ENCODE results near the gene BIK. TPM values are rescaled to one million over a fixed set of nuclear protein-coding genes. Genes with fewer than 3 reads are reported as not detected.

BIK gene
- total RNA-seq, 1 donor from 2014 or later, result not detected

GRCh38 chr22:43106302-43106701 lies 4.2 kb upstream of the BIK start:
- peaks cover 18% of the 10 kb centered on the region for H3K4me1 ChIP-seq
- TF ChIP-seq CTCF (IDR thresholded peaks at IDR 0.05) (no peak), POLR2A (IDR thresholded peaks at IDR 0.05) (no peak), POLR2AphosphoS5 (IDR thresholded peaks at IDR 0.05; ENCODE audit: insufficient read depth in 1 of 2, low read depth in 1 of 2) (no peak)
- no peak for DNase-seq (ENCODE audit: extremely low spot score in 2 of 2)
- intact Hi-C loops (cut with DNase I), result no loop called here
- H3K36me3 ChIP-seq, result no peaks in the 10 kb centered on the region
- no peaks in the 10 kb centered on the region for H3K27me3 ChIP-seq
- no peaks in the 10 kb centered on the region for H3K9me3 ChIP-seq
- H3K4me3 ChIP-seq, result no peak overlapping the region
- H3K27ac ChIP-seq, result no peak overlapping the region

- peaks cover 26% of the 10 kb centered on the region for H3K4me1 ChIP-seq
- TF ChIP-seq POLR2AphosphoS5 (IDR thresholded peaks at IDR 0.05; ENCODE audit: insufficient read depth in 1 of 2, low read depth in 1 of 2) (no peak), POLR2A (IDR thresholded peaks at IDR 0.05) (no peak), CTCF (IDR thresholded peaks at IDR 0.05) (no peak)
- no peak overlapping the region for H3K4me3 ChIP-seq
- intact Hi-C loops (cut with DNase I), result no loop called here
- no peaks in the 10 kb centered on the region for H3K27me3 ChIP-seq
- H3K9me3 ChIP-seq, result no peaks in the 10 kb centered on the region
- DNase-seq (ENCODE audit: extremely low spot score in 2 of 2), result no peak
- H3K36me3 ChIP-seq, result no peaks in the 10 kb centered on the region
- no peak overlapping the region for H3K27ac ChIP-seq
These were observed 1.0 kb upstream of the BIK start for GRCh38 chr22:43109511-43109910.

- H3K4me3 ChIP-seq, result peak overlapping the region; percentile 52 to 58
These were observed 568 bp upstream of the BIK start for GRCh38 chr22:43109921-43110443.

GRCh38 chr22:43110927-43111623 lies 525 bp downstream of the BIK start:
- intact Hi-C loops (cut with DNase I), result no loop called here
- Histone ChIP-seq H3K4me3 (peak overlapping the region; percentile 52 to 58), H3K27me3 (no peaks in the 10 kb centered on the region), H3K9me3 (no peaks in the 10 kb centered on the region), H3K4me1 (peaks cover 26% of the 10 kb centered on the region), H3K36me3 (no peaks in the 10 kb centered on the region), H3K27ac (peak overlapping the region; percentile 30)
- TF ChIP-seq CTCF (IDR thresholded peaks at IDR 0.05) (no peak), POLR2A (IDR thresholded peaks at IDR 0.05) (no peak), POLR2AphosphoS5 (IDR thresholded peaks at IDR 0.05; ENCODE audit: insufficient read depth in 1 of 2, low read depth in 1 of 2) (no peak)
- DNase-seq (ENCODE audit: extremely low spot score in 2 of 2), result no peak

More at GRCh38 chr22:43109921-43110443, 568 bp upstream of the BIK start:
- TF ChIP-seq POLR2AphosphoS5 (IDR thresholded peaks at IDR 0.05; ENCODE audit: insufficient read depth in 1 of 2, low read depth in 1 of 2) (no peak), POLR2A (IDR thresholded peaks at IDR 0.05) (no peak), CTCF (IDR thresholded peaks at IDR 0.05) (no peak)
- H3K27me3 ChIP-seq, result no peaks in the 10 kb centered on the region
- H3K27ac ChIP-seq, result no peak overlapping the region
- DNase-seq (ENCODE audit: extremely low spot score in 2 of 2), result no peak
- H3K9me3 ChIP-seq, result no peaks in the 10 kb centered on the region
- H3K4me1 ChIP-seq, result peaks cover 26% of the 10 kb centered on the region
- H3K36me3 ChIP-seq, result no peaks in the 10 kb centered on the region
- intact Hi-C loops (cut with DNase I), result no loop called here

All from vagina (tissue), 2 donors.